ENCODE results near the gene DENND1A. TPM values are rescaled to one million over a fixed set of nuclear protein-coding genes. Genes with fewer than 3 reads are reported as not detected.

The DENND1A gene
- total RNA-seq, 1 experiment from 2014 or later: 13.0 TPM

DNA sequence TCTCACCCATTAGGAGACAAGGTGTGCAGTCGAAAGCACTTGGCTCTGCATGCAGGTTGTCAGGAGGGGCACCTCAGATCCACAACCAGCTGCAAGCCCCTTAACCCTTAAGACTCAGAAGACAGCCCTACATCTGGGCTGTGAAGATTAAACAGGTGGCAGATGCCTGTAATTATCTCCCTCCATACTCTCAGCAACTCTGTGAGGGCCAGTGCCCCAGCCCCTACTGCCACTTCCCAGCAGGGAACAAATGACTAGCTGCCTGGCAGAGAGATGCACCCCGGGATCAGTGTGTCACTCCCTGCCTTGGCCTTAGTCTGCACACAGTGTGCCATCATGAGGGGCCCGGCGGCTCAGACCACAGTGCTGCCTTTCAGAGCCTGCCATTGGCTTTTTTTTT is 532.0 kb downstream of the DENND1A start:
- no TSS peak for BruUV-seq (replicated peaks)
- H3K36me3 Mint-ChIP-seq (ENCODE audit: insufficient read depth, unreplicated experiment): no peaks in the 10 kb centered on the region
- no peaks in the 10 kb centered on the region for H3K4me1 Mint-ChIP-seq (ENCODE audit: low read depth, unreplicated experiment)
- no peak for DNase-seq
- CTCF ChIA-PET: no interaction called here
- TF ChIP-seq, protein P1, sequence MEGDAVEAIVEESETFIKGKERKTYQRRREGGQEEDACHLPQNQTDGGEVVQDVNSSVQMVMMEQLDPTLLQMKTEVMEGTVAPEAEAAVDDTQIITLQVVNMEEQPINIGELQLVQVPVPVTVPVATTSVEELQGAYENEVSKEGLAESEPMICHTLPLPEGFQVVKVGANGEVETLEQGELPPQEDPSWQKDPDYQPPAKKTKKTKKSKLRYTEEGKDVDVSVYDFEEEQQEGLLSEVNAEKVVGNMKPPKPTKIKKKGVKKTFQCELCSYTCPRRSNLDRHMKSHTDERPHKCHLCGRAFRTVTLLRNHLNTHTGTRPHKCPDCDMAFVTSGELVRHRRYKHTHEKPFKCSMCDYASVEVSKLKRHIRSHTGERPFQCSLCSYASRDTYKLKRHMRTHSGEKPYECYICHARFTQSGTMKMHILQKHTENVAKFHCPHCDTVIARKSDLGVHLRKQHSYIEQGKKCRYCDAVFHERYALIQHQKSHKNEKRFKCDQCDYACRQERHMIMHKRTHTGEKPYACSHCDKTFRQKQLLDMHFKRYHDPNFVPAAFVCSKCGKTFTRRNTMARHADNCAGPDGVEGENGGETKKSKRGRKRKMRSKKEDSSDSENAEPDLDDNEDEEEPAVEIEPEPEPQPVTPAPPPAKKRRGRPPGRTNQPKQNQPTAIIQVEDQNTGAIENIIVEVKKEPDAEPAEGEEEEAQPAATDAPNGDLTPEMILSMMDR (IDR thresholded peaks at IDR 0.05; ENCODE audit: unreplicated experiment): no peak
- no peaks in the 10 kb centered on the region for H3K27me3 Mint-ChIP-seq (ENCODE audit: unreplicated experiment)
- H3K9me3 Mint-ChIP-seq (ENCODE audit: low read depth, unreplicated experiment): no peaks in the 10 kb centered on the region
- no peak overlapping the region for H3K27ac Mint-ChIP-seq (ENCODE audit: unreplicated experiment)
- intact Hi-C loops (cut with micrococcal nuclease; ENCODE audit: unreplicated experiment): no loop called here
- no peak overlapping the region for H3K4me3 Mint-ChIP-seq (ENCODE audit: low read depth, unreplicated experiment)

DNA sequence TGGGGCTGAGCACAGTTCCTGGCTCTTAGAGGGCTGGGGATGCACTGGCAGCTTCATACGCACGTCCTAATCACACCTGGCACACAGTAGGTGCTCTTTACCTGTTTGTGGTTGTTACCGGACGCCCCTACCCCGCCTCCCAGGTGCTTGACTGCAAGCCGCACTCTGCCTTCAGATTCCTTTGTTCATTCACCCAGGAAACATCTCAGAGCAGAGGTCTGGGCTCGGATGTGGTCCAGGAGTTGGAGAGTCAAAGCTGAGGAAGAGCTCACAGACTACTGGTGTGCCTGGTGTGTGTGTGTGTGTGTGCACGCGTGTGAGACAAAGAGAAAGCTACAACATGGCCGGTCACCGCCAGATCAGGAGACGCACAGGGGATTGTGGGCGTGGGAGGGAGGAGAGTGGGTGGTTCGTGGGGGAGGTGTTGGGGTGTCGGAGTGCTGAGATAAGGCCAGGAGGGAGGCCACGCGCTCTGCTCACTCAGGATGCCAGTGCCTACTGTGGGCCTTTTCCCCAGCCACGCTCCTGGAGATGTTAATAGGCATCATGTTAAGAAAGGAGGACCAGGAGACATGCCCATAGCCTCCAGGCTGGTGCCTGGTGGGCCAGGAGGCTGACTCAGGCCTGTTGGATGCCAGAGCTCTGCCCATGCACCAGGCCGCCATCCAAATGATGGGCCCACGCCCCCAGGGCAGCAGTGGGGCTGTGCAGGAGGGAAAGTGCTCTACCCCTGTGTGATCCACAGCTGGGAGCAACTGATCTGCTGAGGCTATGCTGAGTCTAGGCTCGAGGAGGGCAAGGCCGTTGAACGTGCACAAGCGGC is 534.0 kb downstream of the DENND1A start:
- Mint-ChIP-seq H3K27ac (ENCODE audit: unreplicated experiment) (no peak overlapping the region), H3K27me3 (ENCODE audit: unreplicated experiment) (no peaks in the 10 kb centered on the region)
- CTCF ChIA-PET: no interaction called here

DNA sequence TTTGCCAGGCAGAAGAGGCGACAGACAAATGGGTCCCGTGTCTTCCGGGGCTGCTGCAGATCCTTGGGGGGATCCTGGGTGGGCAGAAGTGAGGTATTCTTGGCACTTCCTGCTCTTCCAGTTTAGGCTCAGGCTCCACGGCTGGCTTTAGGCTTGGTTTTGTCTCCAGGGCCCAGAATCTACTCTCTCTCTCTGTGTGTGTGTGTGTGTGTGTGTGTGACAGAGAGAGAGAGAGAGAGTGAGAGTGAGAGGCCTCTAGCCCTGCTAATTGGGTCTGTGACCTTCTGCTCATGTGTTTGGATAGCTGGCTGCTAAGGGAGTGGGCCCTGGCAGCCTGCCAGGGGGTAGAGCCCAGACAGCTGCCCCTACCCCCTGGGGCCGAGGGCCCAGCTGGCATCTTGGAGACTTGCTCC is 534.6 kb downstream of the DENND1A start:
- TF ChIP-seq, protein P1 (IDR thresholded peaks at IDR 0.05; ENCODE audit: unreplicated experiment): no peak
- no TSS peak for BruUV-seq (replicated peaks)
- no peak overlapping the region for H3K4me3 Mint-ChIP-seq (ENCODE audit: low read depth, unreplicated experiment)
- no peaks in the 10 kb centered on the region for H3K4me1 Mint-ChIP-seq (ENCODE audit: low read depth, unreplicated experiment)
- H3K36me3 Mint-ChIP-seq (ENCODE audit: insufficient read depth, unreplicated experiment): no peaks in the 10 kb centered on the region
- H3K27me3 Mint-ChIP-seq (ENCODE audit: unreplicated experiment): no peaks in the 10 kb centered on the region
- CTCF ChIA-PET: no interaction called here
- intact Hi-C loops (cut with micrococcal nuclease; ENCODE audit: unreplicated experiment): no loop called here
- no peaks in the 10 kb centered on the region for H3K9me3 Mint-ChIP-seq (ENCODE audit: low read depth, unreplicated experiment)
- H3K27ac Mint-ChIP-seq (ENCODE audit: unreplicated experiment): no peak overlapping the region
- no peak for DNase-seq

More for the DNA sequence above, 534.0 kb downstream of the DENND1A start:
- Mint-ChIP-seq H3K9me3 (ENCODE audit: low read depth, unreplicated experiment) (no peaks in the 10 kb centered on the region), H3K4me1 (ENCODE audit: low read depth, unreplicated experiment) (no peaks in the 10 kb centered on the region), H3K4me3 (ENCODE audit: low read depth, unreplicated experiment) (no peak overlapping the region), H3K36me3 (ENCODE audit: insufficient read depth, unreplicated experiment) (no peaks in the 10 kb centered on the region)
- DNase-seq: no peak
- TF ChIP-seq, protein P1 (IDR thresholded peaks at IDR 0.05; ENCODE audit: unreplicated experiment): no peak
- intact Hi-C loops (cut with micrococcal nuclease; ENCODE audit: unreplicated experiment): no loop called here
- no TSS peak for BruUV-seq (replicated peaks)

DNA sequence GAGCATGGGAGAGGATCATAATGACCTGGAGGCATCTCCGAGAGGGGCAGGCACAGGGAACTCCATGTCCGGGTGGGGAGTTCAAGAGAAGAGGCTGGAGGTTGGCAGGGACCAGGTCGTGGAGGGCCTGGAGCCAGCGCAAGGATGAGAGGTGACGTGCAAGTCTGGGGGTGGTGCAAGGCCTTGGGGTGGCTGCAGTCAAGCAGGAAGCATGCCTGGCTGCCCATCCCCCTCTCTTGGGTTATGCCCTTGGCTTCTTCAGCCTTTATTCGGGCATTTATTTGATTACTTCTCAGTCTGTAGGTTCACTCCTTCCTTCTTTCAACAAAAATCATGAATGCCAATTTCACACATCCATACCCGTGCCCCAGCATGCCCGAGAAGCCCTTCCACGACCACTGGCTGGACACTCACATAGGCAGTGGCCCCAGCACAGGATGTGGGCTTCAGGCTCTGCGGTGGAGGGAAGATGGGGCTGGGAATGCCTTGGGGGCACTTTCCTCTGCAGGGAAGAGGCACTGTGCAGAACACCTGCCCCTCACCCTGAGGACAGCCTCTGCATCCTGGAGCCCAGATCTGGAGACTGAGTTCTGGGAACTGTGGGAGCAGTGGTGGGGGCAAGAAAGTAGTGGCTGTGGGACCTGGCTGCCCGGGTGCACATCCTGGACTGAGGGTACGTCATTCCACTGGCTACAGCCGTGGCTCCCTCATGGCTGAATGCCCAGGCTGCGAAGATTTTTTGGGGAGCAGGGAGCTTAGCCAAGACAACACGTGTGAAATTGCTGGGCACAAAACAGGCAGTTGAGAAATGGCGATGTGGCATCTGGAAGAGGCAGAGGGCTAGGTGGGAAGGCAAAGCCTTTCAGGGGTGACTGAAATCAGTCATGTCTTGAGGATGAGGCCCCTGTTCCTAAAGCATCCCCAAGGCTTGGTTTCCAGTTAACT is 535.4 kb downstream of the DENND1A start:
- intact Hi-C loops (cut with micrococcal nuclease; ENCODE audit: unreplicated experiment): no loop called here
- DNase-seq: no peak
- Mint-ChIP-seq H3K27ac (ENCODE audit: unreplicated experiment) (no peak overlapping the region), H3K4me3 (ENCODE audit: low read depth, unreplicated experiment) (no peak overlapping the region), H3K36me3 (ENCODE audit: insufficient read depth, unreplicated experiment) (no peaks in the 10 kb centered on the region), H3K9me3 (ENCODE audit: low read depth, unreplicated experiment) (no peaks in the 10 kb centered on the region), H3K4me1 (ENCODE audit: low read depth, unreplicated experiment) (no peaks in the 10 kb centered on the region), H3K27me3 (ENCODE audit: unreplicated experiment) (no peaks in the 10 kb centered on the region)
- CTCF ChIA-PET: no interaction called here
- TF ChIP-seq, protein P1 (IDR thresholded peaks at IDR 0.05; ENCODE audit: unreplicated experiment): no peak
- BruUV-seq (replicated peaks): no TSS peak

Data from Calu3 (cell line).